Subcutaneous adipose tissue (tissue), 4 donors: ENCODE measurements around the gene BRD3. TPM values are rescaled to one million over a fixed set of nuclear protein-coding genes. Genes with fewer than 3 reads are reported as not detected.

Source experiments
- CTCF ChIP-seq: fragments of 450-650 bp; IDR thresholded peaks from one replicate; pipeline ENCODE4 v1.5.1; 2016; ENCODE audit warnings: low read depth, mild to moderate bottlenecking, control low read depth, antibody characterized with exemption, moderate library complexity
- total RNA-seq, 4 donors: library from RNA; depleted of rRNA; stranded (reverse); fragments of >200 nt; gene quantifications; one replicate each; pipeline ENCODE4 v1.1.0, GENCODE V29; 2016

Gene BRD3
- total RNA-seq, 4 donors from 2014 or later: 18.7 to 67.4 (median 22.1) TPM

GRCh38 chr9:134010310-134011173 is 57.3 kb downstream of the BRD3 start:
- TF ChIP-seq CTCF: no peak

- no peak for TF ChIP-seq CTCF
Observed at GRCh38 chr9:134007571-134007970, 60.3 kb downstream of the BRD3 start.

GRCh38 chr9:134007150-134007549 is 60.7 kb downstream of the BRD3 start:
- TF ChIP-seq CTCF: no peak

GRCh38 chr9:134005381-134005780 is 62.4 kb downstream of the BRD3 start:
- no peak for TF ChIP-seq CTCF

DNA sequence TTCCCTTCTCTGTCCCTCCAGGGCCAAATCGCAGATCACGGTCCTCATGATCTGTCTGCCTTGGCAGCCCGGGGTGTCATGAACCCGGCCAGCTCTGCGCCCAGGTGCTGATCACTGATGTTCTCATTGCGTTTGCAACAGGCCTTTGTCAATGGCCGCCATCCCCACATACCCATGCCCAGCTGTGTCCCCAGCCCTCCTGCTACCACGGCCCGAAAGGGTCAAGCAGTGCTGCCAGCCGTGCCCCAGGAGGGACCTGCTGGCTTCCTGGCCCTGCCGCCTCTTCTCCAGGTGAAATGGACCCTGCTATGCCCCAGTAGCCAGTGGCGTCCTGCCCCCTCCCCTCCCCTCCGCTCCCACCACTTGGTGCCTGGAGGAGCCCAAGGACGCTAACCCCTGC is 62.9 kb downstream of the BRD3 start:
- no peak for TF ChIP-seq CTCF

DNA sequence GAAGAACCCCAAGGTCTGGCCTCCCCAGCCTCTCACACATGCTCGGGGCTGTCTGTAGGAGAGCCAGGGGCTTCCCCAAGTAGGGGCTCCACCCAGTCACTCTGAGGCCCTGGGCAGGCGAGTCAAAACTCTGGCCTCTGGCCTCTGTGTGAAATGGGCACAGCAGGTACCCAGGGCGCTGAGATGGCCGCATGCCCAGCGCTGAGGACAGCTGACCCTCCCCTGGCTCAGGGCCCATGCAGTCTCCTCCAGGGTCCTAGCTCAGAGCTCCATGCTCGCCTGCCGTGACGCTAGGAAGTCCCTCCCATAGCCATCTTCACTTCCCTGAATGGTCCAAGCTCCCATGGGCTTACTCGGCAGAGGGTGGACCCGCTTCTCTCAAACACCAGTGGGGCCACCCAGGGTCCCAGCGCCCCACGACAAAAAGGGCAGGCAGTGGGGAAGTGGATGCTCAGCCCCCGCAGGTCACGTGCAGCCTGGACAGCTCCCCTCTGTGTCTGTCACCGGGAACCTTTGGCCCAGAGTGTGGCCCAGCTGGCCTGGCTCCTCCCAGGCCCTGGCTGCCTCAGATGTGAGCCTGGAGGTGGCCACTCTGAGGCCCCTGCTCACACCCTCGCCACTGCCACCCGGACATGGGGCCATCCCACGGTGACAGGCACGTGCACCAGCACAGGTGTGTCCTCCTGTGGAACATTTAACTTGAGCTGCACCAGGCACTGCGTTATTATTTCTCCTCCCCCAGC is 63.5 kb downstream of the BRD3 start:
- TF ChIP-seq CTCF: no peak

DNA sequence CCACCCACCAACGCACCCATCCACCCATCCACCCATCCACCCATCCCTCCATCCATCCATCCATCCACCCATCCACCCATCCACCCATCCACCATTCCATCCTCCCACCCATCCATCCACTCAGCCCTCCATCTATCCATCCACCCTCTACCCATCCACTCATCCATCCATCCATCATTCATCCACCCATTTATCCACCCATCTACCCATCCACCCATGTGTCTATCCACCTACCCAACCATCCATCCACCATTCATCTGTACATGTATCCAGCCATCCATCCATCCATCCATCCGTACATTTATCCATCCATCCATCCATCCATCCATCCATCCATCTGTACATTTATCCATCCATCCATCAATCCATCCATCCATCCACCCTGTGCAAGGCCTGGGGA is 64.6 kb downstream of the BRD3 start:
- no peak for TF ChIP-seq CTCF
